Activated CD8-positive, alpha-beta memory T cell treated with anti-CD3 and anti-CD28 coated beads, Interleukin-2, amount 10 ng/mL, durations not matched to agents 7 days and 5 days (primary cell): ENCODE results near the gene STS. TPM values are rescaled to one million over a fixed set of nuclear protein-coding genes. Genes with fewer than 3 reads are reported as not detected.
A peak's percentile ranks its signal among the peaks of the same experiment; 100 is the strongest.

ENCODE experiments used
- ATAC-seq: fragments of 150-1000 bp; cut with Tn5 transposase; one replicate; pipeline ENCODE4 v1.10.0; 2021; ENCODE audit warnings: moderate library complexity
- CTCF ChIA-PET: fragments of 350-600 bp; sonication (Branson Sonifier 250); formaldehyde crosslinking; loops from one replicate; lab custom pipeline; 2021; ENCODE audit warnings: antibody characterized with exemption; lab: Charles Lee
- DNase-seq: peaks from one replicate; pipeline ENCODE4 v3.0.0-alpha.2; 2020
- H3K27ac Mint-ChIP-seq: one replicate; pipeline ENCODE4 v1.8.0; 2021; ENCODE audit warnings: mild to moderate bottlenecking, mixed read lengths
- H3K27me3 Mint-ChIP-seq: one replicate; pipeline ENCODE4 v1.8.0; 2021; ENCODE audit warnings: mixed read lengths
- H3K36me3 Mint-ChIP-seq: one replicate; pipeline ENCODE4 v1.8.0; 2021; ENCODE audit warnings: mild to moderate bottlenecking, mixed read lengths
- H3K4me1 Mint-ChIP-seq: one replicate; pipeline ENCODE4 v1.8.0; 2021; ENCODE audit warnings: mixed read lengths
- H3K4me3 Mint-ChIP-seq: one replicate; pipeline ENCODE4 v1.8.0; 2021; ENCODE audit warnings: mild to moderate bottlenecking, moderate library complexity, mixed read lengths
- H3K9me3 Mint-ChIP-seq: one replicate; pipeline ENCODE4 v1.8.0; 2022; ENCODE audit warnings: low read depth, mixed read lengths
- total RNA-seq, 2 experiments: library from RNA; stranded (reverse); gene quantifications; one replicate each; pipeline ENCODE4 v1.2.3, GENCODE V29; 2021

Gene STS
- total RNA-seq, 2 experiments from 2014 or later: 1.5 to 1.7 TPM

- H3K9me3 Mint-ChIP-seq: no peaks in the 10 kb centered on the region
- CTCF ChIA-PET: no interaction called here
- peaks cover 7% of the 10 kb centered on the region for H3K36me3 Mint-ChIP-seq
- H3K4me3 Mint-ChIP-seq: no peak overlapping the region
- no peaks in the 10 kb centered on the region for H3K27me3 Mint-ChIP-seq
- DNase-seq: no peak
- peaks cover 10% of the 10 kb centered on the region for H3K4me1 Mint-ChIP-seq
- no peak for ATAC-seq
- H3K27ac Mint-ChIP-seq: no peak overlapping the region
These were observed 27.3 kb upstream of the STS start for GRCh38 chrX:7119950-7120877.

- no peak overlapping the region for H3K27ac Mint-ChIP-seq
- ATAC-seq (no peak), DNase-seq (no peak)
- CTCF ChIA-PET: no interaction called here
- H3K36me3 Mint-ChIP-seq: peaks cover 12% of the 10 kb centered on the region
- H3K9me3 Mint-ChIP-seq: no peaks in the 10 kb centered on the region
- peaks cover 8% of the 10 kb centered on the region for H3K4me1 Mint-ChIP-seq
- H3K4me3 Mint-ChIP-seq: no peak overlapping the region
- H3K27me3 Mint-ChIP-seq: no peaks in the 10 kb centered on the region
These were observed 26.7 kb upstream of the STS start for GRCh38 chrX:7120878-7121219.

- Mint-ChIP-seq H3K9me3 (no peaks in the 10 kb centered on the region), H3K27me3 (no peaks in the 10 kb centered on the region), H3K4me1 (peaks cover 1% of the 10 kb centered on the region), H3K36me3 (peaks cover 8% of the 10 kb centered on the region), H3K4me3 (no peak overlapping the region), H3K27ac (no peak overlapping the region)
- no peak for ATAC-seq
- CTCF ChIA-PET: no interaction called here
- DNase-seq: no peak
These were observed 20.5 kb upstream of the STS start for GRCh38 chrX:7127056-7127455.

GRCh38 chrX:7131621-7132020 is 15.9 kb upstream of the STS start:
- no peak overlapping the region for H3K4me3 Mint-ChIP-seq
- no peak for DNase-seq
- no peaks in the 10 kb centered on the region for H3K27me3 Mint-ChIP-seq
- CTCF ChIA-PET: no interaction called here
- H3K4me1 Mint-ChIP-seq: peaks cover 18% of the 10 kb centered on the region
- H3K9me3 Mint-ChIP-seq: no peaks in the 10 kb centered on the region
- no peaks in the 10 kb centered on the region for H3K36me3 Mint-ChIP-seq
- no peak overlapping the region for H3K27ac Mint-ChIP-seq
- no peak for ATAC-seq

GRCh38 chrX:7132335-7133049 is 15.0 kb upstream of the STS start:
- no peak overlapping the region for H3K4me3 Mint-ChIP-seq
- CTCF ChIA-PET: interaction anchor here (1.0 to 1.9 kb wide), 2 partner anchors 15 to 51 kb away, joined by 3 to 9 read pairs; partner anchors contain the start of genes PUDP and STS
- H3K36me3 Mint-ChIP-seq: no peaks in the 10 kb centered on the region
- peak; percentile 46 for DNase-seq
- no peaks in the 10 kb centered on the region for H3K27me3 Mint-ChIP-seq
- no peaks in the 10 kb centered on the region for H3K9me3 Mint-ChIP-seq
- H3K4me1 Mint-ChIP-seq: peaks cover 18% of the 10 kb centered on the region
- ATAC-seq: peak; percentile 66
- peak overlapping the region; percentile 74 for H3K27ac Mint-ChIP-seq

GRCh38 chrX:7133050-7133440 is 14.5 kb upstream of the STS start:
- Mint-ChIP-seq H3K36me3 (no peaks in the 10 kb centered on the region), H3K4me3 (no peak overlapping the region), H3K27me3 (no peaks in the 10 kb centered on the region), H3K27ac (peak overlapping the region; percentile 74), H3K4me1 (peaks cover 18% of the 10 kb centered on the region), H3K9me3 (no peaks in the 10 kb centered on the region)
- ATAC-seq (no peak), DNase-seq (no peak)
- CTCF ChIA-PET: interaction anchor here (1.0 to 1.9 kb wide), 2 partner anchors 14 to 52 kb away, joined by 3 to 9 read pairs; partner anchors contain the start of genes PUDP and STS

- peaks cover 18% of the 10 kb centered on the region for H3K4me1 Mint-ChIP-seq
- H3K9me3 Mint-ChIP-seq: no peaks in the 10 kb centered on the region
- H3K4me3 Mint-ChIP-seq: no peak overlapping the region
- no peaks in the 10 kb centered on the region for H3K27me3 Mint-ChIP-seq
- CTCF ChIA-PET: interaction anchor here (1.3 kb wide), 1 partner anchor 12 kb away, joined by 4 read pairs; no protein-coding TSS in a partner anchor
- H3K36me3 Mint-ChIP-seq: peaks cover 4% of the 10 kb centered on the region
- DNase-seq (no peak), ATAC-seq (no peak)
- H3K27ac Mint-ChIP-seq: no peak overlapping the region
These were observed 12.5 kb upstream of the STS start for GRCh38 chrX:7134981-7135380.

- peaks cover 12% of the 10 kb centered on the region for H3K36me3 Mint-ChIP-seq
- peaks cover 4% of the 10 kb centered on the region for H3K4me1 Mint-ChIP-seq
- no peak for ATAC-seq
- CTCF ChIA-PET: no interaction called here
- no peak overlapping the region for H3K4me3 Mint-ChIP-seq
- no peak for DNase-seq
- no peak overlapping the region for H3K27ac Mint-ChIP-seq
- H3K27me3 Mint-ChIP-seq: no peaks in the 10 kb centered on the region
- no peaks in the 10 kb centered on the region for H3K9me3 Mint-ChIP-seq
These were observed 8.1 kb upstream of the STS start for GRCh38 chrX:7139202-7140081.

- Mint-ChIP-seq H3K4me1 (peaks cover 15% of the 10 kb centered on the region), H3K36me3 (peaks cover 14% of the 10 kb centered on the region), H3K9me3 (no peaks in the 10 kb centered on the region), H3K27me3 (no peaks in the 10 kb centered on the region), H3K27ac (no peak overlapping the region), H3K4me3 (no peak overlapping the region)
- CTCF ChIA-PET: no interaction called here
- ATAC-seq (no peak), DNase-seq (no peak)
These were observed 4.4 kb upstream of the STS start for GRCh38 chrX:7143076-7143475.

GRCh38 chrX:7143941-7144525 is 3.5 kb upstream of the STS start:
- ATAC-seq (no peak), DNase-seq (no peak)
- Mint-ChIP-seq H3K27me3 (no peaks in the 10 kb centered on the region), H3K36me3 (peaks cover 11% of the 10 kb centered on the region), H3K4me1 (peaks cover 19% of the 10 kb centered on the region), H3K27ac (no peak overlapping the region), H3K9me3 (no peaks in the 10 kb centered on the region), H3K4me3 (no peak overlapping the region)
- CTCF ChIA-PET: no interaction called here

GRCh38 chrX:7145454-7145853 is 2.1 kb upstream of the STS start:
- CTCF ChIA-PET: no interaction called here
- H3K9me3 Mint-ChIP-seq: no peaks in the 10 kb centered on the region
- H3K36me3 Mint-ChIP-seq: peaks cover 10% of the 10 kb centered on the region
- H3K4me3 Mint-ChIP-seq: no peak overlapping the region
- DNase-seq (no peak), ATAC-seq (no peak)
- H3K27me3 Mint-ChIP-seq: no peaks in the 10 kb centered on the region
- peaks cover 21% of the 10 kb centered on the region for H3K4me1 Mint-ChIP-seq
- H3K27ac Mint-ChIP-seq: no peak overlapping the region

GRCh38 chrX:7146020-7146702 is 1.4 kb upstream of the STS start:
- DNase-seq (no peak), ATAC-seq (no peak)
- peak overlapping the region; percentile 46 for H3K4me3 Mint-ChIP-seq
- no peaks in the 10 kb centered on the region for H3K27me3 Mint-ChIP-seq
- H3K27ac Mint-ChIP-seq: no peak overlapping the region
- peaks cover 10% of the 10 kb centered on the region for H3K36me3 Mint-ChIP-seq
- peaks cover 21% of the 10 kb centered on the region for H3K4me1 Mint-ChIP-seq
- H3K9me3 Mint-ChIP-seq: no peaks in the 10 kb centered on the region
- CTCF ChIA-PET: interaction anchor here (1.1 to 2.2 kb wide), 2 partner anchors 11 to 13 kb away, joined by 4 to 9 read pairs; no protein-coding TSS in a partner anchor
